Endometrial microvascular endothelial cells (primary cell): Measurements from ENCODE around the gene RASSF8. TPM values are rescaled to one million over a fixed set of nuclear protein-coding genes. Genes with fewer than 3 reads are reported as not detected.

Experiments used
- in situ Hi-C: cut with HindIII; loops from 2 replicates; pipeline ENCODE4 v1.10.0; 2017; ENCODE audit warnings: low sequenced_read_pairs, low pct_unique_long_range_greater_than_20kb; ENCODE audit errors: inconsistent ontology term
- total RNA-seq: library from RNA; depleted of rRNA; stranded (reverse); fragments of >200 nt; gene quantifications from one replicate; pipeline ENCODE4 v1.2.3, GENCODE V29; 2015; ENCODE audit errors: inconsistent ontology term

RASSF8 gene
- total RNA-seq, 1 donor from 2014 or later: 38.3 TPM

DNA sequence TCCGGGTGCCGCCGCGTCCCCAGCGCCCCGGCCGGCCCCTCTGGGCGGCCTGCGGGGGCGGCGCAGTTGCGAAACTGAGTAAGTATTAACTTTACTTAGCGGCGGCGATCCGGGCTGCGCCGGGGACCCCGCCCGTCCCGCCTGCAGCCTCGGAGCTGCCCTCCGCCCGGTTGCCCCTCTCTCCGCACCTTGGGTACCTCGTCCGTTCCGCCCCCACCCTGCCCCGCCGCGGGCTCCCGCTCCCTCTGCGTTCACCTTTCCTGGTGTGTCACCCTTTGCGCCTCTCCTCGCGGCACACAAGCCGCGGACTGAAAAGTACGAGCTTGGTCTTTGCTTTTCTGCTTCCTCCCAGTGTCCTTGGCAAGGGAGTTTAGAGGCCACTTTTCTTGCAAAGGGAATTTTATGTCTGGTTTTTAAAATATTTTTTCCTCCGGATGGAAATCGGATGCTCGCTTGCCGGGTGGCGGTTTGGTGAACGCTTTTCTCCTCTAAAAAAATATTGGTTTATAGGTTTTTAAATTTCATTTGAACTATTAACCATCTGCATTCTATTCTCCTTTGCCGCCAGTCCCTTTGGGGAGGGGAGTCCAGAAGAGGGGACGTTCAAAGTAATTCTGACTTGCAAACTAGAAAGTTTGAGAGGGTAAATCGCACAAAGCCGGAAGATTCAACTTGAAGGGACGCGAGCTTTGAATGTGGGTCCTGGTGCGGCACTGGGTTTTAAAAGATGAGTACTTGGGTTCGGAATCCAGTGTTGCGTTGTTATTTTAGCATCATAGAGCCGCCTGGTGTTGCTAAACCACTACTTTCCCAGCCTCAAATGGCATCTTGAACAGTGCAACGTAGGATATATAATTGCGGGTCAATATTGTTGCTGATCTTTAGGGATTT is 834 bp downstream of the RASSF8 start:
- in situ Hi-C loops: no loop called here

DNA sequence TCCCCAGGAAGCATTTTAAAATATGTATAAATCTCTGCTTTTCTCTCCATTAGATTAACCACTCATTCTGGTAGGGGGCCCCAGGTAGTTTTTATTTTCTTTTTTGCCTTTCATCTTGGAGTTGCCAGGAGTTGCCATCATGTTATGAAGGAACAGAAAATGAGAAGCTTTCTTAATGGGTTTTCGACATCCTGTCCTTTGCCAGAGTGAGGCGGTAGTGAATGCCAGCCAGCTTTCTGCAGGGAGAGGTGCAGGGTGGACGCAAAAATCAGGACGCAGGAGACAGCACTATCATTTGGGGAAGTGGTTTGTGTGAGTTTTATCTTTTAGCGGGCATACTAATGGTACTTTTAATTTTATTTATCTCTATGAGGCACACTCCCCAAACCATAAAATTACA is 1.7 kb downstream of the RASSF8 start:
- in situ Hi-C loops: no loop called here

DNA sequence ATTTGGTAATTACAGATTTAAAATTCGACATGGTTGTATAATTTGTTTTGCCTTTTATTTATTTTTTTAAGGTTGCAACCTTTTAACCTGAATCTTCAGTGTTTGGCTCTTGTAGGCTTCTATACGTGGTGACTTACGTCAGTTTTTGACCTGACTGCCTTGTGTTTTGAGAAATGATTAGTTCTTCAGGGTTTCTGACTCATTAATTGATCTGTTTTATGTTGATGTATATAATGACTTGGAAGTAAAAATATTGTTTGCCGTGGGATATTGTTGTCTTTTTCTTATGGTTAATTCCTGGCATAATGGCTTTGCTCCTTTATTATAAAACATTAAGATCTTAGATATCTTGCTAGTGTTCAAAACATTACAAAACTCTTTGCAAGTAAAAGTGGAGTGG is 2.5 kb downstream of the RASSF8 start:
- in situ Hi-C loops: no loop called here

- in situ Hi-C loops: no loop called here
Observed at GRCh38 chr12:25962932-25963525, 4.5 kb downstream of the RASSF8 start.

- in situ Hi-C loops: no loop called here
Observed at GRCh38 chr12:25965682-25966081, 7.2 kb downstream of the RASSF8 start.

GRCh38 chr12:25970082-25970481 is 11.6 kb downstream of the RASSF8 start:
- in situ Hi-C loops: loop anchor here (10.0 kb wide), 1 partner anchor 535 kb away; no protein-coding TSS in a partner anchor

- in situ Hi-C loops: loop anchor here (10.0 kb wide), 1 partner anchor 536 kb away; no protein-coding TSS in a partner anchor
Observed at GRCh38 chr12:25970916-25971653, 12.6 kb downstream of the RASSF8 start.

GRCh38 chr12:25971654-25972041 is 13.2 kb downstream of the RASSF8 start:
- in situ Hi-C loops: loop anchor here (10.0 kb wide), 1 partner anchor 537 kb away; no protein-coding TSS in a partner anchor

GRCh38 chr12:25972783-25973182 is 14.3 kb downstream of the RASSF8 start:
- in situ Hi-C loops: loop anchor here (10.0 kb wide), 1 partner anchor 538 kb away; no protein-coding TSS in a partner anchor

DNA sequence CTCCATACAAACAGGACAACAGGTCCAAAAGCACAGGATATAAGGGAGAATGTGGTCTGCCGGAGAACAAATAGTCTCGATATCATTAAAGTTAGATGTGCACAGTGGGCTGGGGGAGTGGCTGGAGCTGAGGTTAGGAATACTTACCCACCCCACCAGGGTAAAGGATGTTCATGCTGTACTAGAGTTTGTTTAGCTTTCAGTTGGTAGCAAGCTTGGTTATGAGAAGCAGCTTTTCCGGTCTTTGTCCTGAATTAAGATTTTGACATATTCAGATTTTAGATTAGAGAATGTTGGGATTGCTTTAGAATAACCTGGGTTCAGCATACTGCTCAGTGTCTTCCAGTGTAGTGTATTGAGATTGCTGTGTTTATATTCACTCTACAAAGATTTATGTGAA is 16.7 kb downstream of the RASSF8 start:
- in situ Hi-C loops: loop anchor here (10.0 kb wide), 1 partner anchor 540 kb away; no protein-coding TSS in a partner anchor

- in situ Hi-C loops: loop anchor here (10.0 kb wide), 1 partner anchor 541 kb away; no protein-coding TSS in a partner anchor
Observed at GRCh38 chr12:25975682-25976081, 17.2 kb downstream of the RASSF8 start.

- in situ Hi-C loops: loop anchor here (10.0 kb wide), 1 partner anchor 541 kb away; no protein-coding TSS in a partner anchor
Observed at GRCh38 chr12:25976289-25976688, 17.8 kb downstream of the RASSF8 start.

GRCh38 chr12:25977047-25977446 is 18.6 kb downstream of the RASSF8 start:
- in situ Hi-C loops: loop anchor here (10.0 kb wide), 1 partner anchor 542 kb away; no protein-coding TSS in a partner anchor

DNA sequence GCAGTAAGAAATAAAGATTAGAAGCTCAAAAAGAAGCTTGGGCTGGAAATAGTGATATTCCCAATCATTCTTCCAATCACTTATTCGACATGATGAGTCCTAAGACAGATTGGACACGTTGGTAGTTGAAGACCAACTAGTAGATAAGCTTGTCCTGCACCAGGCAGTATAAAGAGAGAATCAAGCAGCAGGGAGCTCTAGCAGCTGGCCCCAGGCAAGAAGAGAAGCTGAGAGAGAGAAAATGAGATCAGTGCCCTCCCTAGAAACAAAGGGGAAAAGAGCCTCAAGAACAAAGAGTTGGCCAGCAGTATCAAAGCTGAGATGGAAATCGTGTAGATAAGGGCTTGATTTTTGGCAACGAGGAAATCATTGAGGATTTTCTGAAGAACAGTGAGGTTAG is 20.6 kb downstream of the RASSF8 start:
- in situ Hi-C loops: loop anchor here (10.0 kb wide), 1 partner anchor 544 kb away; no protein-coding TSS in a partner anchor

DNA sequence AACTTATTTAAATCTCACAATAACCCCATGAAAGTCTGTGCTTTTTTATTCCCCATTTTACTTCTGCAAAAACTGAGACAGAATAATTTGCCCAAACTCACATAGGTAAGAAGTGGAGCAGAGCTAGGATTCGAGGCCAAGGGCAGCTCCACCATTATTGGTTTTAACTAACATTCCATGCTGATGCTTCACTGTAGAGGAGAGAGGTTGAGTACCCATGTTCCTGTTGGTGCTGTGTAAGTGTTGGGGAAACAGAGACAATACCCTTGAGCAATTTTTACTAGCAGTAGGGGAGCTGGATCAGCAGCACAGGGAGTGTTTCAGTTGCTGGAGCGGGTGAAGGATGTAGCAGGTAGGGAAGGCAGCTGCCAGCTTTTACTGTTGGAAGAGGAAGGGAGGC is 21.1 kb downstream of the RASSF8 start:
- in situ Hi-C loops: loop anchor here (10.0 kb wide), 1 partner anchor 545 kb away; no protein-coding TSS in a partner anchor

- in situ Hi-C loops: no loop called here
Observed at GRCh38 chr12:25980035-25980434, 21.6 kb downstream of the RASSF8 start.

- in situ Hi-C loops: no loop called here
Observed at GRCh38 chr12:25981597-25981996, 23.1 kb downstream of the RASSF8 start.

- in situ Hi-C loops: no loop called here
Observed at GRCh38 chr12:25982416-25982815, 23.9 kb downstream of the RASSF8 start.

- in situ Hi-C loops: no loop called here
Observed at GRCh38 chr12:25983625-25984024, 25.1 kb downstream of the RASSF8 start.
